GM23338 (cell line): ENCODE data around the gene VPS41. TPM values are rescaled to one million over a fixed set of nuclear protein-coding genes. Genes with fewer than 3 reads are reported as not detected.

Experiments used
- ATAC-seq: fragments of 200-7000 bp; cut with Tn5 transposase; 3 replicates; pipeline ENCODE4 v1.9.1; 2020
- DNase-seq: peaks from one replicate; pipeline ENCODE4 v3.0.0-alpha.2; 2015; ENCODE audit warnings: low spot score
- H2AFZ ChIP-seq: fragments of 200-600 bp; sonication (generic); 2 replicates; pipeline ENCODE4 v1.8.0; 2016; ENCODE audit warnings: antibody characterized with exemption, mild to moderate bottlenecking, moderate library complexity
- H3F3A ChIP-seq: fragments of 200-600 bp; sonication (generic); replicated peaks from 2 replicates; pipeline ENCODE4 v1.8.0; 2017; ENCODE audit warnings: antibody characterized with exemption, mixed run types, low read depth
- H3K27ac ChIP-seq: fragments of 200-600 bp; sonication (generic); 2 replicates; pipeline ENCODE4 v1.6.1; 2016; ENCODE audit warnings: low read depth
- H3K27me3 ChIP-seq: fragments of 200-600 bp; sonication (generic); 2 replicates; pipeline ENCODE4 v1.8.0; 2016; ENCODE audit warnings: mild to moderate bottlenecking, mixed run types, moderate library complexity; ENCODE audit not compliant: insufficient read depth
- H3K36me3 ChIP-seq: fragments of 200-600 bp; sonication (generic); 2 replicates; pipeline ENCODE4 v1.8.0; 2016; ENCODE audit warnings: mild to moderate bottlenecking; ENCODE audit not compliant: insufficient read depth
- H3K4me1 ChIP-seq: fragments of 200-600 bp; sonication (generic); 2 replicates; pipeline ENCODE4 v1.8.0; 2016; ENCODE audit warnings: mild to moderate bottlenecking, moderate library complexity; ENCODE audit not compliant: insufficient read depth
- H3K4me2 ChIP-seq: fragments of 200-600 bp; sonication (generic); 2 replicates; pipeline ENCODE4 v1.7.1; 2017; ENCODE audit warnings: mixed run types
- H3K4me3 ChIP-seq: fragments of 200-600 bp; sonication (generic); 2 replicates; pipeline ENCODE4 v1.6.1; 2016; ENCODE audit warnings: mixed run types
- H3K79me2 ChIP-seq: fragments of 200-600 bp; sonication (generic); replicated peaks from 2 replicates; pipeline ENCODE4 v1.8.0; 2017; ENCODE audit warnings: mild to moderate bottlenecking; ENCODE audit not compliant: insufficient read depth
- H3K9me2 ChIP-seq: fragments of 200-600 bp; sonication (generic); 2 replicates; pipeline ENCODE4 v1.8.0; 2017; ENCODE audit not compliant: insufficient read depth
- H4K20me1 ChIP-seq: fragments of 200-600 bp; sonication (generic); replicated peaks from 2 replicates; pipeline ENCODE4 v1.8.0; 2017; ENCODE audit warnings: mild to moderate bottlenecking; ENCODE audit not compliant: insufficient read depth
- H3K27ac Mint-ChIP-seq: 2 replicates; pipeline ENCODE4 v1.8.0; 2020; ENCODE audit warnings: inconsistent platforms, mild to moderate bottlenecking, moderate library complexity, mixed read lengths
- H3K27me3 Mint-ChIP-seq: 3 replicates; pipeline ENCODE4 v1.8.0; 2022; ENCODE audit warnings: low read depth, mild to moderate bottlenecking, moderate library complexity, mixed read lengths, inconsistent platforms; ENCODE audit not compliant: insufficient read depth, poor library complexity
- H3K36me3 Mint-ChIP-seq: 3 replicates; pipeline ENCODE4 v1.8.0; 2021; ENCODE audit warnings: low read depth, mild to moderate bottlenecking, inconsistent platforms, moderate library complexity, mixed read lengths
- H3K4me1 Mint-ChIP-seq: 3 replicates; pipeline ENCODE4 v1.8.0; 2020; ENCODE audit warnings: mild to moderate bottlenecking, inconsistent platforms, mixed read lengths
- H3K4me3 Mint-ChIP-seq: 3 replicates; pipeline ENCODE4 v1.8.0; 2021; ENCODE audit warnings: moderate library complexity, mild to moderate bottlenecking, inconsistent platforms, mixed read lengths
- H3K9me3 Mint-ChIP-seq: 3 replicates; pipeline ENCODE4 v1.8.0; 2020; ENCODE audit warnings: moderate library complexity, mild to moderate bottlenecking, inconsistent platforms, mixed read lengths
- CTCF ChIP-seq, 2 experiments: fragments of 200-600 bp in 1 of 2; sonication (generic) in 1 of 2; conservative IDR thresholded peaks; 2 replicates each; pipeline versions ENCODE4 v1.5.1 to v1.6.1; 2016 to 2017; ENCODE audit warnings: antibody characterized with exemption in 2 of 2, low read depth in 2 of 2, mild to moderate bottlenecking in 2 of 2, moderate library complexity in 1 of 2
- ETS1 ChIP-seq: IDR thresholded peaks from 2 replicates; pipeline ENCODE4 v1.6.1; 2016; ENCODE audit warnings: antibody characterized with exemption
- NANOG ChIP-seq: IDR thresholded peaks from 2 replicates; pipeline ENCODE4 v1.6.1; 2016; ENCODE audit warnings: antibody characterized with exemption, borderline replicate concordance
- POLR2AphosphoS5 ChIP-seq: IDR thresholded peaks from 2 replicates; pipeline ENCODE4 v1.6.1; 2016; ENCODE audit warnings: antibody characterized with exemption, low read depth
- REST ChIP-seq: IDR thresholded peaks from one replicate; pipeline ENCODE4 v1.6.1; 2018; ENCODE audit warnings: antibody characterized with exemption; ENCODE audit not compliant: unreplicated experiment
- STAT1 ChIP-seq: IDR thresholded peaks from one replicate; pipeline ENCODE4 v1.6.1; 2016; ENCODE audit warnings: antibody characterized with exemption; ENCODE audit not compliant: unreplicated experiment
- ZNF331 ChIP-seq: fragments of 250-450 bp; sonication (Bioruptor Pico); IDR thresholded peaks from 2 replicates; pipeline ENCODE4 v1.5.0; 2020; ENCODE audit warnings: low read depth, mild to moderate bottlenecking, moderate library complexity
- ZNF462 ChIP-seq: fragments of 250-450 bp; sonication (Bioruptor Pico); IDR thresholded peaks from 2 replicates; pipeline ENCODE4 v1.5.0; 2020; ENCODE audit warnings: mild to moderate bottlenecking, moderate library complexity
- polyA plus RNA-seq: library from polyadenylated mRNA; unstranded; fragments of >200 nt; fragmentation: Nextera tagmentation; extraction: Ambion mirVana; gene quantifications from 2 replicates; pipeline ENCODE4 v1.2.1, GENCODE V29; 2016
- total RNA-seq: library from RNA; depleted of rRNA; stranded (reverse); fragments of >200 nt; shearing (Covaris generic); gene quantifications from 2 replicates; pipeline ENCODE4 v1.2.3, GENCODE V29; 2014

VPS41 gene
- total and polyA plus RNA-seq, 2 experiments from 2014 or later: 20.2 to 41.2 TPM

- Mint-ChIP-seq H3K4me3 (no peak overlapping the region), H3K4me1 (peaks cover 3% of the 10 kb centered on the region; the same call in 2 of the 3 replicates), H3K27ac (no peak overlapping the region), H3K9me3 (peaks cover 3% of the 10 kb centered on the region; the same call in 2 of the 3 replicates), H3K36me3 (peaks cover 6% of the 10 kb centered on the region; the same call in 1 of the 3 replicates), H3K27me3 (no peaks in the 10 kb centered on the region)
- Histone ChIP-seq H3K27me3 (no peaks in the 10 kb centered on the region), H3K79me2 (peaks cover 18% of the 10 kb centered on the region; the same call in 1 of the 2 replicates), H3K36me3 (no peaks in the 10 kb centered on the region), H3K4me1 (0 out of 2 replicates have a peak, but pooled peaks cover 3% of the 10 kb centered on the region), H4K20me1 (no peaks in the 10 kb centered on the region; the same call in 1 of the 2 replicates), H3K4me2 (no peak overlapping the region), H3K4me3 (no peak overlapping the region), H3F3A (no peaks in the 10 kb centered on the region), H2AFZ (no peak overlapping the region), H3K27ac (no peak overlapping the region), H3K9me2 (no peaks in the 10 kb centered on the region)
- ATAC-seq (no peak), DNase-seq (no peak)
- no peak for TF ChIP-seq ZNF462 (CRISPR knock-in tag)
- no peak for TF ChIP-seq NANOG
- no peak for TF ChIP-seq STAT1
- TF ChIP-seq POLR2AphosphoS5: no peak
- TF ChIP-seq ZNF331: no peak
Observed at GRCh38 chr7:38839851-38840250, 69.1 kb downstream of the VPS41 start.

- Mint-ChIP-seq H3K36me3 (peaks cover 6% of the 10 kb centered on the region; the same call in 1 of the 3 replicates), H3K27ac (no peak overlapping the region), H3K27me3 (no peaks in the 10 kb centered on the region), H3K9me3 (peaks cover 3% of the 10 kb centered on the region; the same call in 2 of the 3 replicates), H3K4me1 (peaks cover 3% of the 10 kb centered on the region; the same call in 2 of the 3 replicates), H3K4me3 (no peak overlapping the region)
- H3K4me2 ChIP-seq: no peak overlapping the region
- H3K79me2 ChIP-seq: peaks cover 18% of the 10 kb centered on the region; the same call in 1 of the 2 replicates
- no peaks in the 10 kb centered on the region for H3K9me2 ChIP-seq
- DNase-seq: no peak
- no peaks in the 10 kb centered on the region for H3F3A ChIP-seq
- no peaks in the 10 kb centered on the region for H3K36me3 ChIP-seq
- 0 out of 2 replicates have a peak, but pooled peaks cover 3% of the 10 kb centered on the region for H3K4me1 ChIP-seq
- no peak overlapping the region for H2AFZ ChIP-seq
- H3K4me3 ChIP-seq: no peak overlapping the region
- H3K27me3 ChIP-seq: no peaks in the 10 kb centered on the region
- ATAC-seq: no peak
- H4K20me1 ChIP-seq: no peaks in the 10 kb centered on the region; the same call in 1 of the 2 replicates
- no peak overlapping the region for H3K27ac ChIP-seq
- TF ChIP-seq NANOG (no peak), CTCF (conservative IDR thresholded peaks at IDR 0.05; ENCODE audit: low read depth in 2 of 2) (no peak), REST (no peak), ETS1 (no peak)
Observed at GRCh38 chr7:38838725-38839385, 70.1 kb downstream of the VPS41 start.
